Measurements from ENCODE around the gene NTM. TPM values are rescaled to one million over a fixed set of nuclear protein-coding genes. Genes with fewer than 3 reads are reported as not detected.

The NTM gene
- total RNA-seq, 4 donors from 2014 or later, result 3.6 to 11.8 (median 7.8) TPM

GRCh38 chr11:132036220-132036619 lies 665.8 kb downstream of the NTM start:
- no peaks in the 10 kb centered on the region for H3K4me1 ChIP-seq
- ATAC-seq, result no peak
- no peak overlapping the region for H3K4me3 ChIP-seq
- no peaks in the 10 kb centered on the region for H3K9me3 ChIP-seq
- no peak for TF ChIP-seq POLR2A (IDR thresholded peaks at IDR 0.05)
- TF ChIP-seq CTCF (IDR thresholded peaks at IDR 0.05), result no peak
- TF ChIP-seq POLR2AphosphoS5 (IDR thresholded peaks at IDR 0.05), result no peak
- TF ChIP-seq EP300 (IDR thresholded peaks at IDR 0.05), result no peak
- 100% methylated on average over 2 of the region's 2 CpGs for WGBS, 2 donors (ENCODE audit: low coverage in 1 of 2)
- H3K27ac ChIP-seq, result no peak overlapping the region
- no peaks in the 10 kb centered on the region for H3K36me3 ChIP-seq
- H3K27me3 ChIP-seq, result no peaks in the 10 kb centered on the region

- Histone ChIP-seq H3K36me3 (no peaks in the 10 kb centered on the region), H3K27ac (no peak overlapping the region), H3K9me3 (no peaks in the 10 kb centered on the region), H3K4me3 (no peak overlapping the region), H3K4me1 (no peaks in the 10 kb centered on the region), H3K27me3 (no peaks in the 10 kb centered on the region)
- WGBS, 2 donors (ENCODE audit: low coverage in 1 of 2), result 78 to 85% methylated on average over 3 to 4 of the region's 4 CpGs
- no peak for ATAC-seq
- TF ChIP-seq CTCF (IDR thresholded peaks at IDR 0.05) (no peak), EP300 (IDR thresholded peaks at IDR 0.05) (no peak), POLR2A (IDR thresholded peaks at IDR 0.05) (no peak), POLR2AphosphoS5 (IDR thresholded peaks at IDR 0.05) (no peak)
Observed at GRCh38 chr11:132036746-132037466, 666.5 kb downstream of the NTM start.

GRCh38 chr11:132037467-132037862 lies 667.0 kb downstream of the NTM start:
- H3K4me3 ChIP-seq, result no peak overlapping the region
- TF ChIP-seq EP300 (IDR thresholded peaks at IDR 0.05), result no peak
- TF ChIP-seq CTCF (IDR thresholded peaks at IDR 0.05), result no peak
- TF ChIP-seq POLR2A (IDR thresholded peaks at IDR 0.05), result no peak
- ATAC-seq, result no peak
- no peaks in the 10 kb centered on the region for H3K36me3 ChIP-seq
- H3K27me3 ChIP-seq, result no peaks in the 10 kb centered on the region
- no peaks in the 10 kb centered on the region for H3K4me1 ChIP-seq
- no peak overlapping the region for H3K27ac ChIP-seq
- no peaks in the 10 kb centered on the region for H3K9me3 ChIP-seq
- WGBS, 2 donors (ENCODE audit: low coverage in 1 of 2), result 97 to 100% methylated on average over 2 to 3 of the region's 3 CpGs

- Histone ChIP-seq H3K4me3 (no peak overlapping the region), H3K4me1 (no peaks in the 10 kb centered on the region), H3K9me3 (no peaks in the 10 kb centered on the region), H3K27me3 (no peaks in the 10 kb centered on the region), H3K27ac (no peak overlapping the region), H3K36me3 (no peaks in the 10 kb centered on the region)
- WGBS, 2 donors (ENCODE audit: low coverage in 1 of 2), result 78 to 93% methylated on average over 1 to 2 of the region's 4 CpGs
- TF ChIP-seq POLR2AphosphoS5 (IDR thresholded peaks at IDR 0.05) (no peak), POLR2A (IDR thresholded peaks at IDR 0.05) (no peak), EP300 (IDR thresholded peaks at IDR 0.05) (no peak), CTCF (IDR thresholded peaks at IDR 0.05) (no peak)
- no peak for ATAC-seq
Observed at GRCh38 chr11:132037956-132038355, 667.5 kb downstream of the NTM start.

GRCh38 chr11:132039521-132039920 lies 669.1 kb downstream of the NTM start:
- Histone ChIP-seq H3K27ac (no peak overlapping the region), H3K4me3 (no peak overlapping the region), H3K4me1 (no peaks in the 10 kb centered on the region), H3K27me3 (no peaks in the 10 kb centered on the region), H3K9me3 (no peaks in the 10 kb centered on the region), H3K36me3 (no peaks in the 10 kb centered on the region)
- WGBS, 2 donors (ENCODE audit: low coverage in 1 of 2), result 89 to 98% methylated on average over 6 to 7 of the region's 7 CpGs
- TF ChIP-seq POLR2A (IDR thresholded peaks at IDR 0.05) (no peak), CTCF (IDR thresholded peaks at IDR 0.05) (no peak), EP300 (IDR thresholded peaks at IDR 0.05) (no peak), POLR2AphosphoS5 (IDR thresholded peaks at IDR 0.05) (no peak)
- no peak for ATAC-seq
